Peyer's patch (tissue), 4 donors: ENCODE data around the gene PRSS12. TPM values are rescaled to one million over a fixed set of nuclear protein-coding genes. Genes with fewer than 3 reads are reported as not detected.
A peak's percentile ranks its signal among the peaks of the same experiment; 100 is the strongest.
"Not testable (repeated sequence)": the region's sequence is repeated elsewhere in the genome, so short reads cannot be mapped to it uniquely, and the experiment has no call there.

Experiments
- DNase-seq, 3 donors: peaks; one replicate each; pipeline ENCODE4 v3.0.0-alpha.2; 2017 to 2019
- H3K27ac ChIP-seq, 4 donors: fragments of 200-600 bp; sonication (generic); one replicate each; pipeline ENCODE4 v1.5.1; 2016 to 2019
- H3K27me3 ChIP-seq, 2 donors: fragments of 200-600 bp; sonication (generic); one replicate each; pipeline ENCODE4 v1.5.1; 2019
- H3K36me3 ChIP-seq, 3 donors: fragments of 200-600 bp; sonication (generic); one replicate each; pipeline ENCODE4 v1.5.1; 2016 to 2019
- H3K4me1 ChIP-seq, 4 donors: fragments of 200-600 bp; sonication (generic); one replicate each; pipeline ENCODE4 v1.5.1; 2016 to 2019
- H3K4me3 ChIP-seq, 4 donors: fragments of 200-600 bp; sonication (generic); 1 replicate in 3 of 4; 2 replicates in 1 of 4; pipeline ENCODE4 v1.5.1; 2016 to 2019; ENCODE audit warnings: mild to moderate bottlenecking in 1 of 4
- H3K9me3 ChIP-seq, 4 donors: fragments of 200-600 bp; sonication (generic); one replicate each; pipeline ENCODE4 v1.5.1; 2016 to 2019; ENCODE audit warnings: mild to moderate bottlenecking in 1 of 4
- POLR2A ChIP-seq, 2 donors: fragments of 450-650 bp; IDR thresholded peaks; one replicate each; pipeline ENCODE4 v1.5.1; 2017; ENCODE audit warnings: antibody characterized with exemption in 2 of 2, mild to moderate bottlenecking in 2 of 2, moderate library complexity in 2 of 2
- total RNA-seq, 4 donors: library from RNA; depleted of rRNA; stranded (reverse); fragments of >200 nt; gene quantifications; one replicate each; pipeline ENCODE4 v1.1.0, GENCODE V29; 2016
- TF ChIP-seq, protein P1 (sequence below), 6 experiments: fragments of 450-650 bp in 4 of 6; fragments of 200-600 bp in 2 of 6; sonication (generic) in 1 of 6; IDR thresholded peaks; one replicate each; pipeline ENCODE4 v1.5.1; 2017 to 2019; ENCODE audit warnings: antibody characterized with exemption in 6 of 6, mild to moderate bottlenecking in 3 of 6, moderate library complexity in 1 of 6

Gene PRSS12, protein sequence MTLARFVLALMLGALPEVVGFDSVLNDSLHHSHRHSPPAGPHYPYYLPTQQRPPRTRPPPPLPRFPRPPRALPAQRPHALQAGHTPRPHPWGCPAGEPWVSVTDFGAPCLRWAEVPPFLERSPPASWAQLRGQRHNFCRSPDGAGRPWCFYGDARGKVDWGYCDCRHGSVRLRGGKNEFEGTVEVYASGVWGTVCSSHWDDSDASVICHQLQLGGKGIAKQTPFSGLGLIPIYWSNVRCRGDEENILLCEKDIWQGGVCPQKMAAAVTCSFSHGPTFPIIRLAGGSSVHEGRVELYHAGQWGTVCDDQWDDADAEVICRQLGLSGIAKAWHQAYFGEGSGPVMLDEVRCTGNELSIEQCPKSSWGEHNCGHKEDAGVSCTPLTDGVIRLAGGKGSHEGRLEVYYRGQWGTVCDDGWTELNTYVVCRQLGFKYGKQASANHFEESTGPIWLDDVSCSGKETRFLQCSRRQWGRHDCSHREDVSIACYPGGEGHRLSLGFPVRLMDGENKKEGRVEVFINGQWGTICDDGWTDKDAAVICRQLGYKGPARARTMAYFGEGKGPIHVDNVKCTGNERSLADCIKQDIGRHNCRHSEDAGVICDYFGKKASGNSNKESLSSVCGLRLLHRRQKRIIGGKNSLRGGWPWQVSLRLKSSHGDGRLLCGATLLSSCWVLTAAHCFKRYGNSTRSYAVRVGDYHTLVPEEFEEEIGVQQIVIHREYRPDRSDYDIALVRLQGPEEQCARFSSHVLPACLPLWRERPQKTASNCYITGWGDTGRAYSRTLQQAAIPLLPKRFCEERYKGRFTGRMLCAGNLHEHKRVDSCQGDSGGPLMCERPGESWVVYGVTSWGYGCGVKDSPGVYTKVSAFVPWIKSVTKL
- 10 to 100 TPM; 23.1 to 71.0 (median 44.1) TPM for total RNA-seq

DNA sequence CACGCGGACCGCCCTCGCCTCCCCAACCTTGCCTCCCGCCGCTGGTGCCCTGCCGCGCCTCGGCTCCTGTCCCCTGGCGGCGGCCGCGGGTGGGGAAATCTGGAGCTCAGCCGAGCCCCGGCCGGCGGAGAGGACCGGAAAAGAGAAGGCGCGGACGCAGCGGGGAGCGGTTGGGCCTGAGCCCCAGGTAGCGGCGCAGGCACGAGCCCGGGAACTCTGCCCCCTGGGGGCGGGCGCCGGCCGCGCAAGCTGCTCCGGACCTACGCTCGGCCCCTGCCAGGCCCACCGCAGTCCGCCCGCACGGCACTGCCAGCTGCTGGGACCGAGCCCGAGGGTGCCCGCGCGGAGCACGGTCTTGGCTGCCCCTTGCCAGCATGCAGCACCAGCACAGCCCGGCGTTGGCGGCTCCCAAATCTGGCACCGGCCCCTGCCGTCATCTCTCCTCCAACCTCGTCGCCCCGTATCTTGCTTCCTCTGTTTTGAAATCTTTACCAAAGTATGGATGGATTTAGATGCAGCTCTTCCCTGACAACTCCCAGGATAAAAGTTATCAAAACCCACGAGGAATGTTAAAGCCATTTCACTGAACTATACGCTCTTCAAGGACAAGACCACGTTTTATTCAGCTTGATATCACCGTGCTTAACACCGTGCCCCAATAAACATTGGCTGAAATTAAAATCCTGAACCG is at the start of gene PRSS12:
PRSS12 (minus strand) TSS at position 161 of the 691 bp plus-strand sequence. CDS start 283 bp downstream, outside the sequence.
- Histone ChIP-seq H3K27ac (peak within 1 kb of the TSS; percentile 25 to 93 (median 70)), H3K36me3 (no peaks in the 10 kb centered on the region), H3K27me3 (no peaks in the 10 kb centered on the region), H3K4me3 (peak within 1 kb of the TSS; percentile 40 to 83 (median 52)), H3K9me3 (no peaks in the 10 kb centered on the region), H3K4me1 (peaks cover 0 to 6% (median 3%) of the 10 kb centered on the region in 4 donors)
- no peak for TF ChIP-seq POLR2A (IDR thresholded peaks at IDR 0.05)
- TF ChIP-seq, protein P1, sequence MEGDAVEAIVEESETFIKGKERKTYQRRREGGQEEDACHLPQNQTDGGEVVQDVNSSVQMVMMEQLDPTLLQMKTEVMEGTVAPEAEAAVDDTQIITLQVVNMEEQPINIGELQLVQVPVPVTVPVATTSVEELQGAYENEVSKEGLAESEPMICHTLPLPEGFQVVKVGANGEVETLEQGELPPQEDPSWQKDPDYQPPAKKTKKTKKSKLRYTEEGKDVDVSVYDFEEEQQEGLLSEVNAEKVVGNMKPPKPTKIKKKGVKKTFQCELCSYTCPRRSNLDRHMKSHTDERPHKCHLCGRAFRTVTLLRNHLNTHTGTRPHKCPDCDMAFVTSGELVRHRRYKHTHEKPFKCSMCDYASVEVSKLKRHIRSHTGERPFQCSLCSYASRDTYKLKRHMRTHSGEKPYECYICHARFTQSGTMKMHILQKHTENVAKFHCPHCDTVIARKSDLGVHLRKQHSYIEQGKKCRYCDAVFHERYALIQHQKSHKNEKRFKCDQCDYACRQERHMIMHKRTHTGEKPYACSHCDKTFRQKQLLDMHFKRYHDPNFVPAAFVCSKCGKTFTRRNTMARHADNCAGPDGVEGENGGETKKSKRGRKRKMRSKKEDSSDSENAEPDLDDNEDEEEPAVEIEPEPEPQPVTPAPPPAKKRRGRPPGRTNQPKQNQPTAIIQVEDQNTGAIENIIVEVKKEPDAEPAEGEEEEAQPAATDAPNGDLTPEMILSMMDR (IDR thresholded peaks at IDR 0.05) = peak; percentile 33 to 91 (median 78)
- peak; percentile 25 to 87 (median 84) for DNase-seq

DNA sequence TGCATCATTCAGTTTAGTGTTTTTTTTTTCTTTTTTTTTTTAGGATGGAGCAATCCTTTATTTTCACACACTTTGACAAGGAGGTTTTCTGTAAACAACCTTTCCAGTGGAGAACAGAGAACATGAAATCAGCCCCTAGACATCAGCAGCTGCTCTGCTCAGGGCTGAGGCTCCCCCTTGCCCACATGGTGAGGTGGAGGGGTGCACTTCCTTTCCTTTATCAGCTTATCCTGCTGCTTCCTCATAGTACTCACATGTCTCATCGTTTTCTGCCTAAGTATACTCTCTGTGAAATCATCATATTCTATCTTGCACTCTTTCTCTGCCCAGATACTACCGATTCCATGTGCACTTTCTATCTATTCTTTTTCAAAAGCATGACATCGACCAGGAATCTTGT is 47.6 kb upstream of the PRSS12 start:
- H3K36me3 ChIP-seq = no peaks in the 10 kb centered on the region

DNA sequence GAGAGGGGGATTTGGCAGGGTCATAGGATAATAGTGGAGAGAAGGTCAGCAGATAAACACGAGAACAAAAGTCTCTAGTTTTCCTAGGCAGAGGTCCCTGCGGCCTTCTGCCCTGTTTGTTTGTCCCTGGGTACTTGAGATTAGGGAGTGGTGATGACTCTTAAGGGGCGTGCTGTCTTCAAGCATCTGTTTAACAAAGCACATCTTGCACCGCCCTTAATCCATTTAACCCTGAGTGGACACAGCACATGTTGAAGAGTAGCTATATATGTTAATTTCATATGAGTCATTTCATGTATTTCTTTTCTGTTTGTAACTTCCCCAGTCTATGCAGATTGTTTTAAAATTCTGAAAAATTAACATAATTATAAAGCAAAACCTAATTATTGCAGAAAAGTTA is 47.1 kb upstream of the PRSS12 start:
- not testable (repeated sequence) for H3K36me3 ChIP-seq, H3K4me1 ChIP-seq, DNase-seq, H3K9me3 ChIP-seq, H3K4me3 ChIP-seq, H3K27me3 ChIP-seq, H3K27ac ChIP-seq

More for the DNA sequence above, 47.6 kb upstream of the PRSS12 start:
- H3K9me3 ChIP-seq = no peaks in the 10 kb centered on the region
- H3K4me3 ChIP-seq = no peak overlapping the region
- no peaks in the 10 kb centered on the region for H3K4me1 ChIP-seq
- no peaks in the 10 kb centered on the region for H3K27me3 ChIP-seq
- TF ChIP-seq POLR2A (IDR thresholded peaks at IDR 0.05) = no peak
- TF ChIP-seq, protein P1 (IDR thresholded peaks at IDR 0.05) = no peak
- no peak for DNase-seq
- H3K27ac ChIP-seq = no peak overlapping the region

DNA sequence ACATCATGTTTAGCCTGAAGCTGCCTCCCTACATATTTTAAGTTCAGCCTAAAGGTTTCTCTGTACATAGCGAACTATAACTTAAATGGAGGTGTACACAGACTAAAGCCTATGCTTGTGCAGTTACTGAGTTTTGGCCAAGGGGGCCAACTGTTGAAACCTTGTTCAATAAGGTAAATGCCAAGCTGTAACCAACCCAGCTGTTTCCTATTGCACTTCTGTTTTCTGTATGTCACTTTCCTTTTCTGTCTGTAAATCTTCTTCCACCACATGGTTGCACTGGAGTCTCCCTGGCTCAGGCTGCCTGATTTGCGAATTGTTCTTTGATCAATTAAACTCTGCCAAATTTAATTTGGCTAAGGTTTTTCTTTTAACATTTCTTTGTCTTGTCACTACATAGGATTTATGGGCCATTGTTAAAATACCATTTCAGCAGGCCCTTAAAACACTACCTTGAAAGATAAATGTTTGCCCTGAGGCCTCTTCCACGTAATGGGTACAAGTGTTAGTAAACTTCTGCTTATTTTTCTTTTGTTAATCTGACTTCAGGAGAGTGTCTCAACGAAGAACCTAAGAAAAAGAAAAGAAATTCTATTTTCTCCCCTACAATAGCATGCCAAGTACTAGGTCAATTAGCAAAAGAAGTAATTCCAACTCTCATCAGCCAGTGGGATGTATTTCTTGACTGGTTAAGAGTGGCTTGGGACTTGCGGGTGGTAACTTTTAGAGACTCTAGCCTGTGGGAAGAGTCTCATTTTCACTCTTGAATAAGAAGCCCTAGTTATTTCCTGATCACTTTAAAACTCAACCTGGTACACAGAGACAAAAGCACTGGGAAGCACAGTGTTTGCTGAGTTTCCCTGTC is 45.7 kb upstream of the PRSS12 start:
- no peaks in the 10 kb centered on the region for H3K9me3 ChIP-seq
- DNase-seq = no peak
- no peak overlapping the region for H3K27ac ChIP-seq
- no peaks in the 10 kb centered on the region for H3K36me3 ChIP-seq
- no peaks in the 10 kb centered on the region for H3K4me1 ChIP-seq
- H3K27me3 ChIP-seq = no peaks in the 10 kb centered on the region
- H3K4me3 ChIP-seq = no peak overlapping the region
- TF ChIP-seq, protein P1 (IDR thresholded peaks at IDR 0.05) = no peak
- no peak for TF ChIP-seq POLR2A (IDR thresholded peaks at IDR 0.05)

DNA sequence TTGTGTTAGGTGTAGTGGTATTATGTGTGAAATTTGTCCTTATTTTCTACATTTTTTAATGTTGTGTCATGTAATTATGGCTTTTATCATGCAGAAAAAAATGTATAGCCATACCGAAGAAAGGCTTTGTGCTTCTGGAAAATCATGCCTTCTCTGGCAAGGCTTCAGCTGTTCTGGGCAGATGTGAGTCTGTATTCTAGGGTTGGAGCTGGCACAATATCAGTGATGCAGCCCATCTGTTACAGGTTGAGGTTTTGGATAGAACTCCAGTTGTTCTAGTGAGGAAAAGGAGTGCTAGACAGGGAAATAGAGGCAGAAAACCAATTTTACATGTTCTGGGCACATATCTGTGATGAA is 44.8 kb upstream of the PRSS12 start:
- Histone ChIP-seq H3K27ac (no peak overlapping the region), H3K4me1 (no peaks in the 10 kb centered on the region), H3K36me3 (no peaks in the 10 kb centered on the region), H3K27me3 (no peaks in the 10 kb centered on the region), H3K4me3 (no peak overlapping the region), H3K9me3 (no peaks in the 10 kb centered on the region)
- no peak for DNase-seq
- TF ChIP-seq POLR2A (IDR thresholded peaks at IDR 0.05) = no peak
- TF ChIP-seq, protein P1 (IDR thresholded peaks at IDR 0.05) = no peak
